Gastrocnemius medialis (tissue), 4 donors: ENCODE results near the gene ERICH6.

Source experiments
- POLR2A ChIP-seq, 2 donors: fragments of 450-650 bp; IDR thresholded peaks; one replicate each; pipeline ENCODE4 v1.6.1; 2017; ENCODE audit warnings: antibody characterized with exemption in 2 of 2, mild to moderate bottlenecking in 2 of 2, moderate library complexity in 2 of 2
- TF ChIP-seq, protein P1 (sequence below), 5 experiments: fragments of 450-650 bp in 3 of 5; fragments of 200-600 bp in 2 of 5; sonication (generic) in 2 of 5; IDR thresholded peaks in 4 of 5; conservative IDR thresholded peaks in 1 of 5; 1 replicate in 4 of 5; 2 replicates in 1 of 5; pipeline ENCODE4 v1.5.1; 2016 to 2019; ENCODE audit warnings: antibody characterized with exemption in 5 of 5, mild to moderate bottlenecking in 3 of 5, moderate library complexity in 3 of 5

DNA sequence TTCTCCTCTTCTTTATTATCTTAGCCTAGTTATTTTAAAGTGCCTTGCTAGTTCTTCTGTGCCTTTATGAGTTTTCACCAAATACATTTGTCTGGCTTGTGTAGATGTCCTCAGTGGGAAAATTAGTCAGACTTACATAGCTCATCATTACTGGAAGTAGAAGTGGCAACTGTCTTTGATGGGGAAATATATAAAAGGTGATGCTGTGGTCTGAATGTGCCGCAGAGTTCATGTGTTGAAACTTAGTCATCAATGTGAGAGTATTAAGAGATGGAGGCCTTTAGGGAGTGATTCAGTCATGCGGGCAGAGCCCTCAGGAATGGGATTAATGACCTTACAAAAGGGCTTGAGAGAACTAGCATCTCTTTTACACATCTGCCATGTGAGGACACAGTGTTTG lies 6.4 kb upstream of the ERICH6 start:
- TF ChIP-seq, protein P1, sequence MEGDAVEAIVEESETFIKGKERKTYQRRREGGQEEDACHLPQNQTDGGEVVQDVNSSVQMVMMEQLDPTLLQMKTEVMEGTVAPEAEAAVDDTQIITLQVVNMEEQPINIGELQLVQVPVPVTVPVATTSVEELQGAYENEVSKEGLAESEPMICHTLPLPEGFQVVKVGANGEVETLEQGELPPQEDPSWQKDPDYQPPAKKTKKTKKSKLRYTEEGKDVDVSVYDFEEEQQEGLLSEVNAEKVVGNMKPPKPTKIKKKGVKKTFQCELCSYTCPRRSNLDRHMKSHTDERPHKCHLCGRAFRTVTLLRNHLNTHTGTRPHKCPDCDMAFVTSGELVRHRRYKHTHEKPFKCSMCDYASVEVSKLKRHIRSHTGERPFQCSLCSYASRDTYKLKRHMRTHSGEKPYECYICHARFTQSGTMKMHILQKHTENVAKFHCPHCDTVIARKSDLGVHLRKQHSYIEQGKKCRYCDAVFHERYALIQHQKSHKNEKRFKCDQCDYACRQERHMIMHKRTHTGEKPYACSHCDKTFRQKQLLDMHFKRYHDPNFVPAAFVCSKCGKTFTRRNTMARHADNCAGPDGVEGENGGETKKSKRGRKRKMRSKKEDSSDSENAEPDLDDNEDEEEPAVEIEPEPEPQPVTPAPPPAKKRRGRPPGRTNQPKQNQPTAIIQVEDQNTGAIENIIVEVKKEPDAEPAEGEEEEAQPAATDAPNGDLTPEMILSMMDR (IDR thresholded peaks at IDR 0.05 in 4 of 5, conservative IDR thresholded peaks at IDR 0.05 in 1 of 5), result no peak
- no peak for TF ChIP-seq POLR2A (IDR thresholded peaks at IDR 0.05)
